Stomach (tissue), 9 donors: ENCODE results near the gene TIGD6. TPM values are rescaled to one million over a fixed set of nuclear protein-coding genes. Genes with fewer than 3 reads are reported as not detected.

Source experiments
- DNase-seq, 2 donors: peaks; one replicate each; pipeline versions ENCODE4 v3.0.0 to v3.0.0-alpha.2; 2013 to 2019
- H3K27ac ChIP-seq, 5 donors: fragments of 200-600 bp in 4 of 5; sonication (generic) in 4 of 5; one replicate each; pipeline ENCODE4 v1.5.1; 2013 to 2019; ENCODE audit warnings: mild to moderate bottlenecking in 1 of 5, moderate library complexity in 1 of 5
- H3K27me3 ChIP-seq, 3 donors: fragments of 200-600 bp; sonication (generic); one replicate each; pipeline ENCODE4 v1.5.1; 2017 to 2019; ENCODE audit warnings: mixed run types in 1 of 3
- H3K36me3 ChIP-seq, 4 donors: fragments of 200-600 bp; sonication (generic); 1 replicate in 3 of 4; 2 replicates in 1 of 4; pipeline ENCODE4 v1.5.1; 2016 to 2019
- H3K4me1 ChIP-seq, 4 donors: fragments of 200-600 bp; sonication (generic); one replicate each; pipeline ENCODE4 v1.5.1; 2016 to 2019
- H3K4me3 ChIP-seq, 4 donors: fragments of 200-600 bp; sonication (generic) in 3 of 4; one replicate each; pipeline ENCODE4 v1.5.1; 2016 to 2019; ENCODE audit warnings: mild to moderate bottlenecking in 1 of 4
- H3K9me3 ChIP-seq, 4 donors: fragments of 200-600 bp; sonication (generic); one replicate each; pipeline ENCODE4 v1.5.1; 2016 to 2019
- EP300 ChIP-seq: sonication (generic); formaldehyde crosslinking; IDR thresholded peaks from one replicate; pipeline ENCODE4 v1.6.1; 2017; ENCODE audit warnings: antibody characterized with exemption
- POLR2A ChIP-seq, 4 donors: fragments of 450-650 bp; IDR thresholded peaks; one replicate each; pipeline ENCODE4 v1.6.1; 2016; ENCODE audit warnings: antibody characterized with exemption in 4 of 4, control low read depth in 2 of 4, mild to moderate bottlenecking in 1 of 4, moderate library complexity in 1 of 4
- POLR2AphosphoS5 ChIP-seq, 3 donors: sonication (generic); formaldehyde crosslinking; IDR thresholded peaks; one replicate each; pipeline ENCODE4 v1.6.1; 2016; ENCODE audit warnings: antibody characterized with exemption in 3 of 3
- WGBS, 5 donors: extraction: QIAGEN DNeasy Blood & Tissue Kit in 3 of 5; methylation state at CpG; one replicate each; pipeline versions ENCODE4 v1.1.5 to v1.1.7; 2013 to 2018; 5-methylcytosine and 5-hydroxymethylcytosine counted together
- intact Hi-C: fragments of 100-400 bp; cut with DNase I; formaldehyde crosslinking; loops from one replicate; pipeline ENCODE4 v1.15.1; 2023; ENCODE audit warnings: low total_unique reads
- polyA plus RNA-seq, 3 donors: library from polyadenylated mRNA; stranded (reverse); fragments of 200-250 nt; gene quantifications; one replicate each; pipeline ENCODE4 v1.2.3, GENCODE V29; 2013
- total RNA-seq, 5 donors: library from RNA; depleted of rRNA; stranded (reverse); fragments of >200 nt; gene quantifications; one replicate each; pipeline versions ENCODE4 v1.1.0 to v1.2.3, GENCODE V29; 2014 to 2016
- TF ChIP-seq, protein P1 (sequence below), 7 experiments: fragments of 450-650 bp in 4 of 7; fragments of 200-600 bp in 3 of 7; sonication (generic) in 3 of 7; IDR thresholded peaks; one replicate each; pipeline ENCODE4 v1.5.1; 2016 to 2019; ENCODE audit warnings: antibody characterized with exemption in 7 of 7, control low read depth in 2 of 7, mild to moderate bottlenecking in 1 of 7
- donor health status: healthy with polysubstance abuse.
- donor health status: Bipolar disorder and iron deficiency.
- donor health status: healthy.

The TIGD6 gene
- total and polyA plus RNA-seq, 8 donors, result under 0.01 to 3.3 (median 2.6) TPM; not detected in 1

DNA sequence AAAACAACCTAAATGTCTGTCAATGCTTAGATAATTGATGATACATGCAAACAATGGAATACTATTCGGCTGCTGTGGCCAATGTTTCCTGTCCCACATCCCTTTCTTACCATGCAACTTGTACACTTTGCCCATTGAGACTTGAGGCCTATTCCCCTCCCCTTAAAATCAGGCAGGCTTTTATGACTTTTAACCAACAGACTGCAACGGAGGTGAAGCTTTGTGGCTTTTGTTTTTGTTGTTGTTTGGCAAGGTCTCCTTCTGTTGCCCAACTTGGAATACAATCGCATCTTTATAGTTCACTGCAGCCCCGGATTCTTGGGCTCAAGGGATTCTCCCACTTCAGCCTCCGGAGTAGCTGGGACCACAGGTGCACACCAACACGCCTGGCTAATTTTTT is 45.7 kb downstream of the TIGD6 start:
- DNase-seq, result no peak
- Histone ChIP-seq H3K4me3 (no peak overlapping the region), H3K27ac (no peak overlapping the region), H3K9me3 (no peaks in the 10 kb centered on the region), H3K36me3 (no peaks in the 10 kb centered on the region), H3K4me1 (peaks cover 4 to 8% (median 6%) of the 10 kb centered on the region in 4 donors), H3K27me3 (no peaks in the 10 kb centered on the region)
- WGBS, 5 donors, result 79 to 88% (median 85%) methylated on average over 6 of the region's 6 CpGs
- intact Hi-C loops, result no loop called here
- no peak for TF ChIP-seq POLR2AphosphoS5 (IDR thresholded peaks at IDR 0.05)
- TF ChIP-seq, protein P1, sequence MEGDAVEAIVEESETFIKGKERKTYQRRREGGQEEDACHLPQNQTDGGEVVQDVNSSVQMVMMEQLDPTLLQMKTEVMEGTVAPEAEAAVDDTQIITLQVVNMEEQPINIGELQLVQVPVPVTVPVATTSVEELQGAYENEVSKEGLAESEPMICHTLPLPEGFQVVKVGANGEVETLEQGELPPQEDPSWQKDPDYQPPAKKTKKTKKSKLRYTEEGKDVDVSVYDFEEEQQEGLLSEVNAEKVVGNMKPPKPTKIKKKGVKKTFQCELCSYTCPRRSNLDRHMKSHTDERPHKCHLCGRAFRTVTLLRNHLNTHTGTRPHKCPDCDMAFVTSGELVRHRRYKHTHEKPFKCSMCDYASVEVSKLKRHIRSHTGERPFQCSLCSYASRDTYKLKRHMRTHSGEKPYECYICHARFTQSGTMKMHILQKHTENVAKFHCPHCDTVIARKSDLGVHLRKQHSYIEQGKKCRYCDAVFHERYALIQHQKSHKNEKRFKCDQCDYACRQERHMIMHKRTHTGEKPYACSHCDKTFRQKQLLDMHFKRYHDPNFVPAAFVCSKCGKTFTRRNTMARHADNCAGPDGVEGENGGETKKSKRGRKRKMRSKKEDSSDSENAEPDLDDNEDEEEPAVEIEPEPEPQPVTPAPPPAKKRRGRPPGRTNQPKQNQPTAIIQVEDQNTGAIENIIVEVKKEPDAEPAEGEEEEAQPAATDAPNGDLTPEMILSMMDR (IDR thresholded peaks at IDR 0.05), result no peak
- no peak for TF ChIP-seq POLR2A (IDR thresholded peaks at IDR 0.05)
- no peak for TF ChIP-seq EP300

DNA sequence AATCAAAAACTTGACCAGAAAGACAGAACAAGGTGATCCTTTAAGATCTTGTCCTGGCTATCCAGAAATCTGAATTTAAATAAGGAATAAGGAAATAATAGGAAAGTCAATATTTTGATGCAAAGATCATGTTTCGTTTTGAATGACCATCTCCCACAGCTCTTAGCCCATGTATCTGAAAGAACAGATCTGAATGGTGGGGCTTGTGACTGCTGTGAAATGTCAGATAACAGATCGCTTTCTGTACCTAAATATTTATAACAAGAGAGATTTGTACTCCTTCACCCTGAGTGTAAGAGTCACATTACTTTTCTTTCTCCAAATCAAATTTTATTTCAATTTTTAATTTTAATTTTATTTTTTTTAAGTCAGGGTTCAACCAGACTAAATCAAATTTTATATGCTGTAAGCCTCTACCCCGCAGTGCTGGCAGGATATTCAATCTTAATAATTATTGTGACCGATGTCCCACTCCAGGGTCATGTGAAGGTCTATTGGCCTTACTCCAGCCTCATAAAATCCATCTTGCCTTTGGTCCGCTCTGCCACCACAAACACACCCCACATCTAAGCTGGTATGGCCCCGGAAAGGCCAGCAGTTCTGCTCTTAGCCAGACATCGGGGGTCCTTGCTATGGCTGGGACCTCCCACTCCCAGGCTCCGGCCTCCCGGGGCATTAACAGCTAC is 46.9 kb downstream of the TIGD6 start:
- no peak overlapping the region for H3K4me3 ChIP-seq
- WGBS, 5 donors, result 73 to 81% (median 80%) methylated on average over 9 of the region's 9 CpGs
- no peak for DNase-seq
- no peaks in the 10 kb centered on the region for H3K36me3 ChIP-seq
- TF ChIP-seq POLR2A (IDR thresholded peaks at IDR 0.05) (no peak), POLR2AphosphoS5 (IDR thresholded peaks at IDR 0.05) (no peak), EP300 (no peak)
- TF ChIP-seq, protein P1 (IDR thresholded peaks at IDR 0.05), result no peak
- H3K9me3 ChIP-seq, result no peaks in the 10 kb centered on the region
- H3K27ac ChIP-seq, result no peak overlapping the region
- intact Hi-C loops, result no loop called here
- no peaks in the 10 kb centered on the region for H3K27me3 ChIP-seq
- no peaks in the 10 kb centered on the region for H3K4me1 ChIP-seq

DNA sequence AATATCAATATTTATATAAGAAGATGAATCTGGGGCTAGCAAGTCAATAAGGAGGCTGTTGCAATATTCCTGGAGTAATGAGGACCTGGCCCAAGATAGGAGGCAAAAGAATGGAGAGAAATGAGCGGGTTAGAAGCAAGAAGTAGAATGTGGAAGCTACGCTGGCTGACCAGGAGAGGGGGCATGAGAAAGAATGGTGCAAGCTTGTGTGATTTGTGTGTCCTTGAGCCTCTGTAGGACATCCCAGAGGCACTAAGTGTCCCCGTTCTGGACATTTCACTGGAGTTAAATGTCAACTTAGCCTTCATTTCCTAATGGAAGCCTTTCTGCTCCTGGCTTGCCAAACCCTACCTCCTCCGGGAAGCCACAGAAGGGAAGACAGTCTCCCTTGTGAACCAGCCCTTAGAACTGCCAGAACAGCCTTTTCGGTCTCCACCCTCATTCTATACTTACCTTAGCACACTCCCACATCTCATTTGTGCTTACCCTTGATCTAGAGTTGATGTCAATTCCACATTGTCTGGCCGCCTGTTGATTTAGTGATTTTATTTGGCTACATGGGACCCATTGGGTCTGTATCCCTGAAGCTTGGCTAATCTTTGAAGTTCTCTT is 49.2 kb downstream of the TIGD6 start:
- H3K27ac ChIP-seq, result no peak overlapping the region
- intact Hi-C loops, result no loop called here
- no peak for DNase-seq
- H3K4me1 ChIP-seq, result no peaks in the 10 kb centered on the region
- TF ChIP-seq, protein P1 (IDR thresholded peaks at IDR 0.05), result no peak
- TF ChIP-seq POLR2A (IDR thresholded peaks at IDR 0.05) (no peak), EP300 (no peak), POLR2AphosphoS5 (IDR thresholded peaks at IDR 0.05) (no peak)
- H3K27me3 ChIP-seq, result no peaks in the 10 kb centered on the region
- H3K36me3 ChIP-seq, result no peaks in the 10 kb centered on the region
- 72 to 88% (median 77%) methylated on average over 6 of the region's 6 CpGs for whole genome bisulfite sequencing, 5 donors
- H3K9me3 ChIP-seq, result no peaks in the 10 kb centered on the region
- H3K4me3 ChIP-seq, result no peak overlapping the region

DNA sequence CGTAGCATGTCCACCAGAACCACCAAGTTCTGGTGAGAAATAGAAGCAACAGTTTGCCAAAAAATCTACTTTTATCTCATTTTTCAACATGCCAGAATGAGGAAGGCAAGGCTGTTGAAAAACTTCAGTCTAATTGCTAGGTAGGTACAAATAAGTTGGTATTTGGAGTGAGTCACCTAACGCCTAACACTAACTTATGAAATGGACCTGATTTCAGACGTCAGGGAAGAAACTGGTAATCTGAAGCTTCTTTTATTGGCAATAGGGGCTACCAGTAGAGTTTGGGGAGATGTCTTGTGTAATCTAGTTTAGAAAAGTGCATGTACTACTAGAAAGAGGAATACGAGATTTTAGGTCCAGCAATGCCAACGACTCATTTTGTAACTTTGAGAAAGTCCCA is 51.5 kb downstream of the TIGD6 start:
- DNase-seq, result no peak
- no peaks in the 10 kb centered on the region for H3K9me3 ChIP-seq
- no peaks in the 10 kb centered on the region for H3K4me1 ChIP-seq
- TF ChIP-seq, protein P1 (IDR thresholded peaks at IDR 0.05), result no peak
- no peak for TF ChIP-seq POLR2AphosphoS5 (IDR thresholded peaks at IDR 0.05)
- no peak for TF ChIP-seq EP300
- TF ChIP-seq POLR2A (IDR thresholded peaks at IDR 0.05), result no peak
- H3K36me3 ChIP-seq, result no peaks in the 10 kb centered on the region
- H3K4me3 ChIP-seq, result no peak overlapping the region
- WGBS, 5 donors, result 80 to 94% (median 89%) methylated on average over 5 of the region's 5 CpGs
- intact Hi-C loops, result no loop called here
- H3K27me3 ChIP-seq, result no peaks in the 10 kb centered on the region
- no peak overlapping the region for H3K27ac ChIP-seq
